ENCODE measurements around the gene NTRK2. TPM values are rescaled to one million over a fixed set of nuclear protein-coding genes. Genes with fewer than 3 reads are reported as not detected.

Gene NTRK2
- polyA plus RNA-seq, 1 experiment, result 2.0 TPM

GRCh38 chr9:84750152-84750865, 80.8 kb downstream of the NTRK2 start:
- POLR2A ChIA-PET, result no interaction called here
- Histone ChIP-seq H3K4me3 (ENCODE audit: low read depth, low read length) (no peak overlapping the region), H3K27me3 (ENCODE audit: control insufficient read depth, insufficient read depth, low read length) (peaks cover 2% of the 10 kb centered on the region; the same call in 1 of the 2 replicates), H3K36me3 (ENCODE audit: control insufficient read depth, insufficient read depth, low read length) (no peaks in the 10 kb centered on the region)
- no peak for DNase-seq (ENCODE audit: low read depth)
- CTCF ChIA-PET, result interaction anchor here (1.0 to 1.6 kb wide), 2 partner anchors 38 to 204 kb away, joined by 3 to 5 read pairs; no protein-coding TSS in a partner anchor
- no peak for TF ChIP-seq CTCF (IDR thresholded peaks at IDR 0.05; ENCODE audit: insufficient read depth, low read depth, low read length)

- Histone ChIP-seq H3K27me3 (ENCODE audit: control insufficient read depth, insufficient read depth, low read length) (no peaks in the 10 kb centered on the region), H3K4me3 (ENCODE audit: low read depth, low read length) (no peak overlapping the region), H3K36me3 (ENCODE audit: control insufficient read depth, insufficient read depth, low read length) (no peaks in the 10 kb centered on the region)
- no peak for TF ChIP-seq CTCF (IDR thresholded peaks at IDR 0.05; ENCODE audit: insufficient read depth, low read depth, low read length)
- ChIA-PET POLR2A (interaction anchor here (0.7 kb wide), 1 partner anchor 51 kb away, joined by 3 read pairs; no protein-coding TSS in a partner anchor), CTCF (no interaction called here)
- DNase-seq (ENCODE audit: low read depth), result no peak
Measured at GRCh38 chr9:84751921-84752320, 82.4 kb downstream of the NTRK2 start.

DNA sequence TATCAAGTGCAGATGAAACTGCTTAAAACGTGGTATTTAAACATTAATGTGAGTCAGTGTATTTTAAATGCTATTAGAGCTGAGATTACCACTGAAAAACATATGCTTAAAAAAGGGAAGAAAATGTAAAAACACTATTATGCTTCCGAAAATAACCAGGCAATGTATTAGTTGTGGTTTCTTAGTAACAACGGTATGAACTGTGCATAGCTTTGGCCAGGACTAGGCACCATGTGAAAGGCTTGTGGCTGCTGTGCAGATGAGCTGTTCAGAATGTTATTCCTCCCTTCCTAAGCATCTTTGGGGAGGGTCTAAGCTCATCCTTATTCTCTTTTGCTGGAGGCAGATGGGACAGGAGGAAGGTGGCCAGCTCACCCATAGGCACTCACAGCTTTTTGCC, 84.9 kb downstream of the NTRK2 start:
- CTCF ChIA-PET, result interaction anchor here (0.7 to 1.7 kb wide), 2 partner anchors 10 to 25 kb away, joined by 3 to 6 read pairs; no protein-coding TSS in a partner anchor
- peak; percentile 22 for DNase-seq (ENCODE audit: low read depth)
- POLR2A ChIA-PET, result interaction anchor here (0.6 kb wide), 1 partner anchor 17 kb away, joined by 3 read pairs; no protein-coding TSS in a partner anchor
- no peaks in the 10 kb centered on the region for H3K27me3 ChIP-seq (ENCODE audit: control insufficient read depth, insufficient read depth, low read length)
- H3K36me3 ChIP-seq (ENCODE audit: control insufficient read depth, insufficient read depth, low read length), result no peaks in the 10 kb centered on the region
- TF ChIP-seq CTCF (IDR thresholded peaks at IDR 0.05; ENCODE audit: insufficient read depth, low read depth, low read length), result no peak
- H3K4me3 ChIP-seq (ENCODE audit: low read depth, low read length), result no peak overlapping the region

DNA sequence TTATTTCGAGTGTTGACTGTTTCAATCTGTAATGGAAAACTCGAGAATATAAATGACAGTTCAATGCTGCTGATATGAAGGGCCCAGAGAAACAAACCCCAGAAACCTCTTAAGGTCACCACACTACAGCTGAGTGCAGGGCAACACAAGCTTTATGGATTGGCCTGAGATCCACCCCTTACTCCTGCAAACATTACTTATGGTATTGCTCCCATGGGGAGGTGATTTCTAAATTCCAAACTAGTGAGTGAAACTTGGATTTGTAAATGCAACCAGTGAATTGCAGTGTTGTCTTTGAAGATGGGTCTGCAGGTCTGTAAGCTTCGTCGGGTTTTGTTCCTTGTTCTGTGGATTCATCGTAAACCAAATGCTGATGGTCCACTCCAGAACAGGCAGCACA, 85.4 kb downstream of the NTRK2 start:
- no peak for DNase-seq (ENCODE audit: low read depth)
- no peaks in the 10 kb centered on the region for H3K27me3 ChIP-seq (ENCODE audit: control insufficient read depth, insufficient read depth, low read length)
- CTCF ChIA-PET, result interaction anchor here (0.7 to 1.7 kb wide), 2 partner anchors 10 to 25 kb away, joined by 3 to 6 read pairs; no protein-coding TSS in a partner anchor
- H3K4me3 ChIP-seq (ENCODE audit: low read depth, low read length), result no peak overlapping the region
- H3K36me3 ChIP-seq (ENCODE audit: control insufficient read depth, insufficient read depth, low read length), result no peaks in the 10 kb centered on the region
- POLR2A ChIA-PET, result no interaction called here
- TF ChIP-seq CTCF (IDR thresholded peaks at IDR 0.05; ENCODE audit: insufficient read depth, low read depth, low read length), result no peak

GRCh38 chr9:84755380-84755779, 85.9 kb downstream of the NTRK2 start:
- no peak for TF ChIP-seq CTCF (IDR thresholded peaks at IDR 0.05; ENCODE audit: insufficient read depth, low read depth, low read length)
- ChIA-PET POLR2A (no interaction called here), CTCF (no interaction called here)
- Histone ChIP-seq H3K36me3 (ENCODE audit: control insufficient read depth, insufficient read depth, low read length) (no peaks in the 10 kb centered on the region), H3K27me3 (ENCODE audit: control insufficient read depth, insufficient read depth, low read length) (no peaks in the 10 kb centered on the region), H3K4me3 (ENCODE audit: low read depth, low read length) (no peak overlapping the region)
- no peak for DNase-seq (ENCODE audit: low read depth)
